HG02943 (cell line): ENCODE measurements around the gene SCRN1.

Experiments used
- ATAC-seq: cut with Tn5 transposase; IDR thresholded peaks from one replicate; pipeline ENCODE4 v1.9.1; 2021; ENCODE audit warnings: mild to moderate bottlenecking, low read depth, moderate library complexity; ENCODE audit not compliant: unreplicated experiment

The SCRN1 gene

DNA sequence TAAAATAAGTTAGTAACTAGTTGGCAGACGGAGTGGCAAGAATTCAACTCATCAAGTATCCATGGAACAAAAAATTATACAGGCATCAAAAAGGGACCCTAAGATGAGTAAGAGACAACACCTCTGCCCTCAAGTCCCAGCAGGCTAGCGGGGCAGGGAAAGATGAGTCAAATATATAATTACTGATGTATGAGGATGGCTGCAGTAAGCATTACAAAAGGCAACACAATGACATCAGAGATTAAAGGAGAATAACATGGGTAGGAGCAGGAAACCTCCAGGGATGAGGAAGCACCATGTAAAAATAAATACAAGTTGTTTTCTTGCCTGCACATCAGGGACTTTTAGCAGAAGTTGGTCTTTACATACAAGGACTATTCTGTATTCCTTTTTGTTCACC is 49.4 kb downstream of the SCRN1 start:
- no peak for ATAC-seq

DNA sequence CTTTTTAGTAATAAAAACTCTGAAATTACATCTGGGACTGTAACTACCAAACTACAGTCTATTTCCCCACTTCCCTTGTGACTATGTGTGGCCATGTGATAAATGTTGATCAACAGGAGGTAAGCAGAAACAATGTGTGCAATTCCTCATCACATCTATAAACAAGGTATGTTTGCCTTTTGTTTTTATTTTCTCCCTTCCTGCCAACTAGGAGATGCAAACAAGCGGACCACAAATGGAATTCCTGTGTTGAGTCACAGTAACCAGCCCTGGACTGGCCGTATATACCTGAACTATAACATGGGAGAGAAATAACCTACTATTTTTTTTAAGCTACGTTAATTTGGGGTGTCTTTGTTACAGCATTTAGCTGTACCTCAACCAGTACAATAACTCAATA is 52.5 kb downstream of the SCRN1 start:
- no peak for ATAC-seq

DNA sequence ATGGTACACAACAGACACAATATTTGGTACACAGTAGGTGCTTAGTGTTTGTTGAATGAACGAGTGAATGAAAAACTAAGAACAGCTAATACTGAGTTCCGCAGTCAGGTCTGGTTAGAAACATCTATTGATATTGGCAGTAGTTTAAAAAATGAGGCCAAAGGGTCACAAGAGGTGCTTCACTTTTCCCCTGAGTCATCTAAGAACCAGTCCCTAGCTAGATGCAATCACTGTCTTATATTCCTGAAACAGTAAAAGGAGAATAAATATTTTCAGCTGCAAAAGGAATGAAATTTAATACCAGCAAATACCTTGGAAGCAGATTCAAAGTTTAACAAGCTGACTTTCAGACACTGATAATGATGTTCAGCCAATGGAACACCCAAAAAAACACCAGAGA is 54.5 kb downstream of the SCRN1 start:
- no peak for ATAC-seq

DNA sequence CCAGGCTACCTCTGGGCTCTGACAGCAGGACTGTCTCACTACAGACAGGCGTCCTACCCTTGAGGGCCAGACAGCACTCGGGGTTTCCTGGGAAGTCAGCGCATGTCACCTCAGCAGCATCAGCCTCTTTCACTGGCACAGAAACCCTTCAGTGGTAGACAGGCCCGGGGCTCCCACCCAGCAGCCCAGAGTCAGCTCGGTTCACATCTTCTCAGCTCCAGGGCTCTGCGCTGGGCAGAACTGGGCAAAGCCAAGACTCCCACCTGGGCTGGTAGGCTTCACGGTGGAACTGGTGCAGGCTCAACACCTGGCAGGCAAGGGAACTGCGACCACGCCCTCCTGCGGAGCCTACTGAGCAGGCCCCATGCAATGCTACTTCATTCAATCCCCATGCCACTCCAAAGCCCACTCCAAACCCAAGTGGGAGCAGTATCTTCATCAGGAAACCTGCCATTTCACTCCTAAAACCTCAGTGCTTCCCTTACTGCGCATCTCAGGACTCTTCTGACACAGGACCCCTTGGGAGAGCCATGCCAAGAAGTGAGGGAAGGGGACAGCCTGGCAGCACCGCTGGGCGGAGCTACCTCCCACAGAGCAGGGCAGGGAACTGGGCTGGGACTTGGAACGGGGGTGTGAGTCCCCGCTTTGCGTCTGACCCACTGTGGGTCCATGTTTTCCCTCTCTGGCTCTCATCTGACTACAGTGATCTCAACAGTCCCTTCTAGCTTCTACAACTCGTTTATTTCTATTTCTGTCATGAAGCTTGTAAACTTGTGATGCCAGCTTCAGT is 60.4 kb downstream of the SCRN1 start:
- ATAC-seq, result no peak

DNA sequence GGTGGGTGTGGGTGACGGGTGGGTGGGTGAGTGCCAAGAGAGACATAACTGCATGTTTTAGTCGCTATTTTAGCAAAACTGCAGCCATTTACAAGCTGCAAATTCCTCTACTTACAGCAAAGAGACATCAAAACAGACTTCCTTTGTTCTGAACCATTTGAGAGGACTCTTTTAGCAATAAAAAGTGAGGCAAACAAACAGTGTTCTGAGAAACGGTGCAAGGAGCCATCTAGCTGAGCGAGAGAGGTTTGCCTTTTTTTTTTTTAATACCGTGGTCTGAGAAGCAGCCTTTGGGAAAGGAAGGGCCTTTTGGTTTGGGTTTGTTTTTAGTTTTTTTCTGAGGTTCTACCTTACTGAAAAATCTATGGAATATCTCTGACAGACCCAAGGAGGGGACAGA is 62.9 kb downstream of the SCRN1 start:
- ATAC-seq, result no peak

DNA sequence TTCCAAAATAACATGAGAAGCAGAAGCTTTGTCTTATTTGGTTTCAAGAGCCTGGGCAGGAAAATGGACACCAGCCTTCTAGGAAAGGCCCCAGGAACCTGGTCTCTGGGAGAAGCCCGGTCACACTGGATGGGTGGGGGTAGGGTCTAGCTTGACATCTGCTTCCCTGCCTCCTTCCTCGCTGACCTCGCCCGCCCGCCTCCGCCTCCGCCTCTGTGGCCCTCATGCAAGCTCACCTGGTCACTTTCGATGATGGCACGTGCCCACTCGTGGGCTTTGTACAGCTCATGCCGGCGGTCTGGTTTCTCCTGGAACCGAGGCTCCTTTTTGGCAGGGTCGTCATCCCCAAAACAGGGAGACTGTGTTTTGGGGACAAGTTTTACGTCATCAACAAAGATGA is 63.4 kb downstream of the SCRN1 start:
- no peak for ATAC-seq

DNA sequence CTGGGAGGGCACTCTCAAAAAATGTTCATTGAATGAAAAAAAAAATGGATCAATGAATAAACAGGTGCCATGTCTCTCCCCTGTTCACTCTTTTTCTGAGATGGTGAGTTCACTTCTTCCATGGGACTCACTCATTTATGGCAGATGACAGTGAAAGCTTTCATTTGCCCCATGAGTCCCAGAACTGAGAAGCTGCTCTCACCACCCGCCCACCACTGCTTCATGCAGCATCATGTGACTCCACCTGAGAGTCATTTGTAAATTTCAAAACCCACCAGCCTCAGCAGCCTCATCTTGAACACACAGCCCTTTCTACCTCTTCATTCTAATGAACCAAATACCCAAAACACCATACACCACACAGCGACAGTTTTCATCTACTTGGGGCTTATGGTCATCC is 64.9 kb downstream of the SCRN1 start:
- no peak for ATAC-seq

DNA sequence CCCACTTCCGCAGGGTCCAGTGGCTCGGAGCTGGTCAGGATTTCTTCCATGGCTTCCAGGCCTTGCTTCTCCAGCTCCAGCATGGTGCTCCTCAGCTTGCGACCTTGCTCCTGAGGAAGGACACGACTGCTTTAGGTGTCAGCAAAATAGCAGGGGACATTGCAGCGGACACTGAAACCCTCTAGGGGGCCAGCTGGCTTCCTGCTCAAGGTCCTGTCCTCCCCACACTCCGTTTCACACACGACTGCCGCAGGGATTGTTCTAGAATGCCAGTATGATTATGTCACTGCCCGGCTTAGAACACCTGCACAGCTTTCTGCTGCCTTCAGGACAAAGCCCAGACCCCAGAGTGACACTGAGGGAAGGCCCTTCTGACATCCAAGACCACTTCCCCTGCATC is 65.6 kb downstream of the SCRN1 start:
- no peak for ATAC-seq

DNA sequence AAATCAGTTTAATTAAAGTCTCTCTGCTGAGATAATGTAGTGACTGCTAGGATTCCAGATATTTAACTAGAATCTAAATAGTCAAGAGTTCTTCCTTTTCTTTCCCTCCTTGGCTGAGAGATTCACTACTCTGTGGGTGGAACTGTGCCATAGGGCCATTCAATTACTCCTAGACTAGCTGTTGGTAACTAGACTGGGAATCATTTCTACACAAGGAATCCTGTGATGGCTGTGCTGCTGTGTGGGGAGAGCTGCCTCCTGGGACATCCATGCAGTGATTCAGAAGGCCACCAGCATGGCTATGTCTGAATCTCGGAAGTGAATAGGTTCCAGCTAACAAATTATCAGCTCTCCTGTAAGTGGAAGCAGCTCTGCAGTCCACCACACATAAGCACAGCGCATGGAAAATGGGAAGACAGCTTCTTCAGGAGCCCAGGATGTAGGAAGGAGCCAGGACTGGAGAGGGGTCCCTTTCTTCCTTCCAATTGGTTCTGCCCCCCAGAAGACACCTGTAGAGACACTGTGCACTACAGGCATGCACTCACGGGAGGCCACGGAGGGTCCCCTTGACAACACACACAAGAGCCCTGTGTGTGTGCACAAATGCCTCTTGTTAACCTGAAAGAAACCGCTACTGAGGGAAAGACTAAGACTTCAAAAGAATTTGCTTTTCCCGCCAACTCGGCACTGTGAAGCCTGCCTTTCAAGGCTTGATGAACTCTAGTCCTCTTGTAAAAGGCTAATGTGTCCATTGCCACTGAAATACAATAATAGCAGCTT is 66.5 kb downstream of the SCRN1 start:
- ATAC-seq, result no peak

DNA sequence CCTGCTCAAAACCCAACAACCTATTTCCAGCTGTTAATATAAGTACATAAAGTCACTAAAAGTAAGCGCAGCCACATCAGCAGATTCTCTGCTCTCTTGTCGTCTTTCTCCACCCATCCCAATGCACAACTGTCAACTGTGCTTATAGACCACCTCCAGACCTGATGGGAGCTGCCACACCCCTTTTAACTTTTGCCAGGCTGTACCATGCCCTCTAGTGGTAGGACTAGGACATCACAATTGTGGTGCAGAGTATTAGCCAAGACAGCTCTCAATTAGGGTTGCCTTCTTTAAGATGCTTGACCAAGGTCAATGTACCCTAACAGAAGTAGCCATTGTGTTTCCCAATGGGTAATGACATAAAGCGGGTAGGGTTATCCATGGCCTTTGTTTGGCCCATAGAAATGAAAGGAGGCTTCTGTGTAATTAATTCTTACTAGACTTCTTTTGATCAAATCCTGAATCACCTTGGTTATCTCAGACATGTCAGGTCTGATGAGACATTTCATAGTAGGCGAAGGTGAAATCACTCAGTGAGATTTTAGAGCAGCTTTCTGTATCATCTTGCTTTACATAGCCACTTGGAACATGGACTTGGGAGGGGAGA is 68.1 kb downstream of the SCRN1 start:
- ATAC-seq, result peak; percentile 80

DNA sequence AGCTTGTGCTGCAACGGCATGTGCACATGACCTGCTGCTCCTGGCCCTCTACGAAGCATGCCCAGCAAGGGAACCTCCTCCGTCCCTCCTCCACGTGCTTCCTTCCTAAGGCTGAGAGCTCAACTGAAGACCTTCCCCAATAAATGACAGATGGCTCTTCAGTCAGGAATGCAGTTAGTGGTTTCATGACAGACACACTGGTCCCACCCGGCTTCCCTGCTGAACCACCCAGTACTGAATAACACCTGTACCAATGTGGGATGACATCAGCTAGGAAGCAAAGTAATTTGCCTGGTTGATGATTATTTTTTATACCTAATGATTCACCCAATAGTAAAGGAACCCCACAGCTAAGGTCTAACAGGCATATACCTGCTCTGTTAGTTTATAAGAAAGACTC is 69.1 kb downstream of the SCRN1 start:
- no peak for ATAC-seq

DNA sequence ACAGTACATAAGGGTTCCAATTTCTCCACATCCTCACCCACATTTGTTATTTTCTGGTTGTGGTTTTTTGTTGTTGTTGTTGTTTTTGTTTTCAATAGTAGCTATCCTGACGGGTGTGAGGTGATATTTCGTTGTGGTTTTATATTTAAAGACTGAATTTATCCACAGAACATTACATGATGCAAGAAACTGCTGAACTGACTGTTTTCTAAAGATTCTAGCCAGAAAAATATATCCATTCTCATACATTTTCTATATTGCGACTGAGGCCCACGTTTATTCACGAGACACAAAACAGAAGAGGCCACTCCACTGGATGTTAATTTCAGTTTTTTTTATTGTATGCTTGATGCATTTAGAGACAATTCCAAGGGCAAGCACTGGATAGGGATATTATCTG is 69.8 kb downstream of the SCRN1 start:
- ATAC-seq, result no peak

DNA sequence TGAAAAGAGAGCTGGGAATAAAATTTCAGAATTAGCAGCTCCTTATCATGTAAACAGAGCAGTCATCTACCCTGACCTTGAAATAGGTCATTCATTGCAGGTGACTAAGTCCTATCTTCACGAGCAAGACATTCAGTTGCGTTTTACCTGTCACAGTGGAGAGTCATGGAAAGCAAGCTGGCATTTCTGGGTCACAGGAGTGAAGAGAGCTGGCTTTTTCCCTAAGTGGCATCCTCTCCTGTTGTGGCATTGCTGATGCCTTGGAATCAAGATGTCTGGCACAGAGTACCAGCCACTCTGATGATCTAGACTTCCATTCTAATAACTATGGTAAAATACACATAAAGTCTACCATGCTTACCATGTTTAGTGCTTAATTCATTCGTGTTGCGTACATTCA is 70.8 kb downstream of the SCRN1 start:
- no peak for ATAC-seq

DNA sequence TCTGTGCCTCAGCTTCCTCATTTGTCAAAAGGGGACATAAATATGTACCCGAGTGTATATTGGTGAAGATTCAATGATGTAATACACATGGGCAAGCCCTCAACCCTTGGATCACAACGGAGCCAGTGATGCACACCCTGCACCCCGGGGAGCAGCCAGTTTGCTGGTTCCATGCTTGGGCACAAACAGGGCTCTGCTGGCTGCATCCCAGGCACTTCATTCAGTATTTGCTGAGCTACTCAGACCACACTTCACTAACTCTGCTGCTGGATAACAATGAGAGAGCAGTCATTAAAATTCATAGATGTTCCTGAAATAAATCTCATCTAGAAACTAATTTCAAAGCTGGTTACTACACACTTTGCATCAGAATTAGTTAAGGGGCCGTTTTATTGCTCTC is 72.0 kb downstream of the SCRN1 start:
- ATAC-seq, result no peak

DNA sequence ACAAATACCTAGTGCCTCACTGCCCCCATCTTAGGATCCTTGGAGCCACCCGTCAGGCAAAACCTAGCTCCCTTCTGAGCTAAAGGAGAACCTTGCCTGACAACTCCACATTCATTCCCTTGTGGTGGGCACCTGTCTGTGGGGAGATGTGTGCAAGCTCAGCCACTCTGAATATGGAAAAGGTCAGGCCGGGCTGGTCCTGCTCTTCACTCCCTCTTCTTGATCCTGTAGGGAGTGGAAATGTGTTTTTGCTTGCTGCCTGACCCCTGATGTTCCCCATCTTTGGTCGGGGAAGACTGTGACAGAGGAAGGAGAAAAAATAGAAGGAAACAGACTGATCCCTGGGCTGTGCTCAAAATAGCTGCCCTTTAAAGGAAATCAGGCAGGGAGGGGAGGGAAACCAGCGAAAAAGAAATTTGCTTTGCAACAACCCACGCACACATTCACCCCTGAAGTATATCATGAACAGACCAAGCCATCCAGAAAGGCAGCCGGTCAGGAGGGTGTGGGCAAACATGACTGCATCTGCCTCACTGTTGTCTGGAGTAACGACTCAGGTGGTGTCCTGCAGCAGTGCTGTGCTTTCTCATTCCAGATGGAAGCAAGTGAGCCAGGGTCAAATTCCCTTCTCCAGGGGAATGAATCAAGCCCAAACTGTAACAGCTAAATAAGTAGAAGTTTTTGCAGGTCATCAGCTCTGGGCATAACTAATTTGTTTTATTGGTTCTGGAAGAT is 74.0 kb downstream of the SCRN1 start:
- no peak for ATAC-seq

DNA sequence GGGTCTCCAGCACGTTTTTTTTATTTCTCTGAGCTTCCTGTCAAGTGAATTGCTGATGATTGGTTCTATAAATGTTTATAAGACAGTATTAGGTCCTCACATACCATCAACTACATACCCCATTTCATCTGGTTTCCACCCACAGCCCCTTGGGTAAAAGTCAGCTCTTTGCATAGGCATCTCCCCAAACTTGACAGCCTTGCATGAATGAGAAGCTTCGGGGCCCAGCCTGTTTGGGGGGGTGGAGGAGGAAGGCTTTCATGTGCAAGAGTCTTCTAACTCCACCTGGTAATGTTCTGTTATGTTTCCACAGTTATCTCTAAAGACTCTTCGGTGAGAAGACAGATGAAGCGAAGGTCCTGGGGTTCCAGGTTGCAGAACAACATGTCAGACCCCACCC is 75.4 kb downstream of the SCRN1 start:
- no peak for ATAC-seq

DNA sequence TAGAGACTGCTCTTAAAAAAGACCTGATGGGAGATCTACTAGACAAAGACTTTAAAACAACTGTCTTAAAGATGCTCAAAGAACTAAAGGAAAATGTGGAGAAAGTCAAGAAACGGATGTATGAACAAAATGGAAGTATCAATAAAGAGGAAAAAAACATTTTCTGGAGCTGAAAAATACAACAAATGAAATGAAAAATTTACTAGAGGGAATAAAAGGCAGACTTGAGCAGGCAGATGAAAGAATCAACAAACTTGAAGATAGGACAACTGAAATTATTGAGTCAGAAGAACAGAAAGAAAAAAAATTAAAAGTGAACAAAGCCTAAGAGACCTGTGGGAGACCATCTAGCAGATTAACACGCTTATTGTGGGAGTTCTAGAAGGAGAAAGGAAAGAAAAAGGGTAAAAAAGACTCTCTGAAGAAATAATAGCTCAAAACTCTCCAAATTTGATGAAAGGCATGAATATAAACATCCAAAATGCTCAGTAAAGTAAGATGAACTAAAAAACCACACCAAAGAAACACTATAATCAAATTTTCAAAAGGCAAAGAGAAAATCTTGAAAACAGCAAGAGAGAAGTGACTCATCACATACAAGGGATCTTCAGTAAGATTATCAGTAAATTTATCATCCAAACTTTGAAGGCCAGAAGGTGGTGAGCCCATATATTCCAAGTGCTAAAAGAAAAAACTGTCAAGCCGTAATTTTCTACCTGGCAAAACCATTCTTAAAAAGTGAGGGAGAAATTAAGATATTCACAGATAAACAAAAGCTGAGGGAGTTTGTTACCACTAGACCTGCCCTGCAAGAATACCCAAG is 83.2 kb downstream of the SCRN1 start:
- no peak for ATAC-seq

DNA sequence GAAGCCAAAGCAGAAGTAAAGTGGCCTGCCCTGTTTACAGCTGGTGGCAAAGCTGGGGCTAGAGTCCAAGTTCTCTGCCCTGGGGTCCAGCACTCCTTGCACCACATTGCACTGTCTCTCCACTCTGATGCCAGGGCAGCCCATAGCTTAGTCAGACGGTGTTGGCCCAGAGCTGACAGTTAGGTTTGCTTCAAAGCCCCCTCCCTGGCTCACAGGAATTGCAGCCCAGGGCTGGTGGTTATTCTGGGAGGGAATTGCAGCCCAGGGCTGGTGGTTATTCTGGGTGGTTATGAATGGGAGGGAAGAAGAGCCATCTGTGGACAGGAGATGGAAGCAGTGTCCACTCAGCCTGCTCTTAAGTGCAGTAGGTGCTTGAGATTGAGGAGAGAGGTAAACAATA is 88.9 kb downstream of the SCRN1 start:
- no peak for ATAC-seq

DNA sequence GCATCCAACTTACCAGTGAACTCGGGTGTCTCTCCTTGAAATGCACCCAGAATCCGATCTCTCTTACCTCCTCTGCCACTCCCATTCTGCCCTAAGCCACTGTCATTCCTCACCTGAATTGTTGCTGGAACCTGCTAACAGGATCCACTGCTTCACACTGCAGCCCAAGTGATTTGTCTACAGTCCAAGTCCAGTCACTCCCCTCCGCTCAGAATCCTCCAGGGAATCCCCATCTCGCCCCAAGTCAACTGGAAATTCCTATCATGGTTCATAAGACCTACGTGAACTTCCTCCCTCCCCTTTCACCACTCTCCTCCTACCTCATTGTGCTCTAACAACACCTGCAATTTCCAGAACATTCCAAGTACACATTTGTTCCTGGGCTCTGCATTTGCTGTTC is 91.3 kb downstream of the SCRN1 start:
- ATAC-seq, result no peak

DNA sequence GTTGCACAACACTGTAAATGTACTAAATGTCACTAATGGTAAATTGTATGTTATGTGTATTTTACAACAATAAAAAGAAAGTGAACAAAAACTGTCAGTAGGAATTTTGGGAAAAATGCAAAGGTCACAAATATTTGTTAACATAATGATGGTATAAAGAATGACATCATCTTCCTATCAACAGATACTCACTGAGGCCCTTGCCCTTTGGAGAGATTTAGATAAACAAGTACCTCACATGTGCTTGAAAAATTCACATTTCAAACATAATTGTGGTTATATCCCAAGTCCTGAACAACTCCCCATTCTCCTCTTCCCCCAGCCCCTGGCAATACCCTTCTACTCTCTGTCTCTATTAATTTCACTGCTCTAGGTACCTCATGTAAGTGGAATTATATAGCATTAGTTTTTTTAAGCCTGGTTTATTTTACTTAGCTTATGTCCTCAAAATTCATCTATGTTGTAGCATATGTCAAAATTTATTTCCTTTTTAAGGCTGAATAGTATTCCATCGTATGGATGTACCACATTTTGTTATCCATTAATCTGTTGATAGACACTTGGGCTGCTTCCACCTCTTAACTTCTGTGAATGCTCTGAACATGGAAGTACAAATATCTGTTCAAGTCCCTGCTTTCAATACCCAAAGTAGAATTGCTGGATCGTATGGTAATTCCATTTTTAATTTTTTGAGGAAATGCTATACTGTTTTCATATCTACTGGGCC is 92.8 kb downstream of the SCRN1 start:
- ATAC-seq, result no peak
